ENCODE measurements around the gene SHROOM3.

DNA sequence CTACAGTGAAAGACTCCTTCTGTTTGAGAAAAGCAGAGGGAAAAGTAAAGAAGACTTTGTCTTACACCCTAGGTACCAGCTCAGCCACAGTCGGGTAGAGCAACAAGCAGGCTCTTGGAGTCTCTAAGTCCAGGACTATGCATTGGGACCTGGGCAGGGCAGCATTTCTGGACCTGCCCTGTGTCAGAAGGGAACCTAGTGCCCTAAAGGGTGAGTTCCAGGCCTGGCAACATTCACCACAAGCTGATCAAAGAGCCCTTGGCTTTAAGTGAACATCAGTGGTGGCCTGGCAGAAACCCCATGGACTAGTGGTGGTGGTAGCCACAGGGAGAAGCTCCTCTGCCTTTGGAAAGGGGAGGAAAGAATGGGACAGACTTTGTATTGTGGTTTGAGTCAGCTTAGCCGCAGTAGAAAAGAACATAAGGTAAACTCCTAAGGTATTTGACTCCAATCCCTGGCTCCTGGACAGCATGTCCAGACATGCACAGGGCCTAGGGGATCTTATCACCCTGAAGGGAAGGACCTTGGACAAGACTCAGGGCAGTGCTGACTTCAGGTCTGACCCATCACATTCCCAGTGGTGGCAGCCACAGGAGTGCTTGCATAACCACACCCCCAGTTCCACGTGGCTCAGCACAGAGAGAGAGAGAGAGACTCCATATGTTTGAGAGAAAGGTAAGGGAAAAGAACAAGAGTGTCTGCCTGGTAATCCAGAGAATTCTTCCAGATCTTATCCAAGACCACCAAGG is 46.7 kb upstream of the SHROOM3 start:
- TF ChIP-seq EZH2phosphoT487 (conservative IDR thresholded peaks at IDR 0.05; ENCODE audit: low read length), result no peak
- TF ChIP-seq, protein P1, sequence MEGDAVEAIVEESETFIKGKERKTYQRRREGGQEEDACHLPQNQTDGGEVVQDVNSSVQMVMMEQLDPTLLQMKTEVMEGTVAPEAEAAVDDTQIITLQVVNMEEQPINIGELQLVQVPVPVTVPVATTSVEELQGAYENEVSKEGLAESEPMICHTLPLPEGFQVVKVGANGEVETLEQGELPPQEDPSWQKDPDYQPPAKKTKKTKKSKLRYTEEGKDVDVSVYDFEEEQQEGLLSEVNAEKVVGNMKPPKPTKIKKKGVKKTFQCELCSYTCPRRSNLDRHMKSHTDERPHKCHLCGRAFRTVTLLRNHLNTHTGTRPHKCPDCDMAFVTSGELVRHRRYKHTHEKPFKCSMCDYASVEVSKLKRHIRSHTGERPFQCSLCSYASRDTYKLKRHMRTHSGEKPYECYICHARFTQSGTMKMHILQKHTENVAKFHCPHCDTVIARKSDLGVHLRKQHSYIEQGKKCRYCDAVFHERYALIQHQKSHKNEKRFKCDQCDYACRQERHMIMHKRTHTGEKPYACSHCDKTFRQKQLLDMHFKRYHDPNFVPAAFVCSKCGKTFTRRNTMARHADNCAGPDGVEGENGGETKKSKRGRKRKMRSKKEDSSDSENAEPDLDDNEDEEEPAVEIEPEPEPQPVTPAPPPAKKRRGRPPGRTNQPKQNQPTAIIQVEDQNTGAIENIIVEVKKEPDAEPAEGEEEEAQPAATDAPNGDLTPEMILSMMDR (IDR thresholded peaks at IDR 0.05; ENCODE audit: insufficient read depth, low read length, poor library complexity, severe bottlenecking), result no peak
